Kidney capillary endothelial cell (primary cell): Measurements from ENCODE around the gene SLF2.
A peak's percentile ranks its signal among the peaks of the same experiment; 100 is the strongest.

Experiments
- DNase-seq: peaks from one replicate; pipeline ENCODE4 v3.0.0-alpha.2; 2018; ENCODE audit warnings: low spot score

The SLF2 gene

DNA sequence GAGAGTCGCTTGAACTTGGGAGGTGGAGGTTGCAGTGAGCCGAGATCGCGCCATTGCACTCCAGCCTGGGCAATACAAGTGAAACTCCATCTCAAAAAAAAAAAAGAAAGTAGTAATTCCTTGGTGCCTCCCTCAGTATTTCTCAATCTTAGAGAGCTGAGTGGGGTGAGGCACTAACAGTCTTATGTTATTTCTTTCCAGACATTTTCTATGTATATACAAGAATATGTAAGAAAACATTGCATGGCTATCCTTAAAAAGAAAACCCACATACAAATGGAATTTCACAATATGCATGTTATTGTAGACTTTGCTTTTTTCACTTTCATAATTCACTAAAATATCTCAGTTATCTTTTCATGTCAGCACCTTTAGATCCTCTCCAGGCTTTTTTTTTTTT, 13.6 kb upstream of the SLF2 start:
- no peak for DNase-seq

DNA sequence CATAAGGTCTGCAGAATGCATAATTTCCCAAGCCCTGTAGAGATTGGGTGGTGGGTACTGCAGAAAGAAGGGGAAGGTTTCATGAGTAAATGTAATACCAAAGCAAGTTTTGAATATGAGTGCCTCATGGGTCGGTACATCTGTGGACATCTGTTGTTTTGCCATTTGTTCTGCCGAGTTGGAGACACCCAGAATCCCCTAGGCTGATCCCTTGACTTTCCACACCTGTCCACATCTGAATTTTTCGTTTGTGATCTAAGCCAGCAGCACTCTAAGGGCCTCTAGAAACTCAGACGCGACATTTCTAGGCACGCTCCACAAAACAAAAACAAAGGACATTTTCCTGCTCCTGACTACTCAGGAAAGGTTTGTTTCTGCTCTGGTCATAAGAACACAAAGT, 11.7 kb upstream of the SLF2 start:
- DNase-seq, result no peak

DNA sequence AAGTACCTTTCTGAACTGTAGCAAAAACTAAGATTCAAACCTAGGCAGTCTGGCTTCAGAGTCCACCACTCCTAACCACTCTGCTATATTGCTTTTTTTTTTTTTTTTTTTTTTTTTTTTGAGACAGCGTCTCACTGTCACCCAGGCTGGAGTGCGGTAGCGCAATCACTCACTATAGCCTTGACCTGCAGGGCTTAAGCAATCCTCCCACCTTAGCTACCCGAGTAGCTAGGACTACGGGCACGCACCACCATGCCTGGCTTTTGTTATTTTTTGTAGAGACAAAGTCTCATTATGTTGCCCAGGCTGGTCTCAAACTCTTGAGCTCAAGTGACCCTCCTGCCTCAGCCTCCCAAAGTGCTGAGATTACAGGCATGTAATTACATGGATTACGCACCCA, 10.1 kb upstream of the SLF2 start:
- no peak for DNase-seq

GRCh38 chr10:100904917-100905316, 7.8 kb upstream of the SLF2 start:
- DNase-seq, result no peak

DNA sequence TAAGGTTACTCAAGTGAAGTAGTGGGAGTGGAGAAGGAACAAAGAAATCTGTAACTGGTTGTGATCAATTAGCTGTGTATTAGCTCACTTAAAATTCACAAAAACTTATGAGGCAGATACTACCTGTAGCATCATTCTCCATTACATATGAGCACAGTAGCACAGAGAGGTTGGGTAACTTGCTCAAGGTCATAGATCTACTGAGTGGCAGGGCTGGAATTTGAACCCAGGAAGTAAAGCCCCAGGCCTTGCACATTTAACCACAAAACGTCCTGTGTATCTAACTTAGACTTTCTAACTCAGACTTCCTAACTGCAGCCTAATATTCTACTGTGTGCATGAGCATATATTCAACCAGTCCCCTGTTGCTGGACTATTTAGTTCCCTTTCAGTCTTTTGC, 5.6 kb upstream of the SLF2 start:
- DNase-seq, result no peak

DNA sequence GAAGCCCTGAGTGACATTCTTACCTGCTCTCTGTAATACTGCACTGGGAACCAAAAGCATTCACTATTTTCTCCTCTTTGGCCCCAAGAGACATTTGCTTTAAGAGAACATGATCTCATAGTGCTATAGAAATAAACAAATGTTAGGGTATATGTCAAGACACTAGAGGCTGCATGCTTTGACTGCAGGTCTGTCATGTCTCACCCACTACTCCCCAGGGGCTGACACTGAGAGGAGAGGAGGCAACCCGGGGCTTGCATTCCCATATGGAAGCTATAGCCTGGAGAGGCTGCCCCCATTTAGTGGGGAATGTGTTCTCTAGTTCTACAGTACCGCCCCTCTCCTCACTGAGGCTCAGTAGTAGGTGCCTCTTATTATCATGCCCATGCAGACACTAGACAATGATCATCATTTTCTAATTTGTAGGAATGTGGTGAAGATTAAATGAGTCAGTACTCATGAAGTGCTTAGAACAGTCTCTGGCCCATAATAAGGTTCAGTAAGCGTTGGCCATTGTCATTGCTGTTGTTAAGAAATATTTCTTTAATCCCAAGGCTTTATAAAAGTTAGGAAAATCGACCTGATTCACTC, 4.9 kb upstream of the SLF2 start:
- DNase-seq, result no peak

GRCh38 chr10:100908378-100908777, 4.4 kb upstream of the SLF2 start:
- no peak for DNase-seq

DNA sequence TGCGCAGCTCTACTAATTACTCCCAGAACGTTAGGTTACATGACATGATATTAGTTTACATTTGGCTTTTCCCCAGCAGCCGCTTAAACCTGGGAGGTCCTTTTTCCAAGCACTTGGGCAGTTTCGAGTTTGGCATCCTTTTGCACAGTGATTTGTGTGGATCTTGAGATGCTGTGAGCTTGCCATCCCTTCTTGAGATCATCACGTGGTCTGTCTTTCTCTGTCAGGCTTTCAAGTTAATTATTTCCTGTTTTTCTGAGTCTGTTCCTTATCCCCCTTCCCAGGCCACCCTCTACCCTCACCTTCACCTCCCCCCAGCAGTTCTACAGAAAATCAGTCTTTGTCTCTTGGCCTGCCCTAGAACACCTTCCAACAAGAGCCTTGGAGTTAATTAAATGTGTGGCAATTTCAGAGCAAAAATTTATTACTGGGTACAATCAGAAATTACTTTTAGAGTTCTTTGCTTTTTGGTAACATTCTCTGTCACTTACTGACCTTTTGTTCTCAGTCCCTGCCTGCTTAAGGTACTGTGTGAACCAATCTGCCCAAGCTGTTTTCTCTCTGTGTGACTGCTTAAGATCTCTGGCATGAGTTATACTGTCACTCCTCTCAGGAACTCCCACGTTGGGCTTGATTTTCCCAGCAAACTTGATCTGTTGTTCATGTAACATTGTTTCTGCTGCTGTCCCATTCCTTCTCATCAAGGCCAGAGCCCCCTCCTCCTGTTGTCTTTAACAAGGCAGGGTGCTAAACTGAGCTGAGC, 3.1 kb upstream of the SLF2 start:
- no peak for DNase-seq

DNA sequence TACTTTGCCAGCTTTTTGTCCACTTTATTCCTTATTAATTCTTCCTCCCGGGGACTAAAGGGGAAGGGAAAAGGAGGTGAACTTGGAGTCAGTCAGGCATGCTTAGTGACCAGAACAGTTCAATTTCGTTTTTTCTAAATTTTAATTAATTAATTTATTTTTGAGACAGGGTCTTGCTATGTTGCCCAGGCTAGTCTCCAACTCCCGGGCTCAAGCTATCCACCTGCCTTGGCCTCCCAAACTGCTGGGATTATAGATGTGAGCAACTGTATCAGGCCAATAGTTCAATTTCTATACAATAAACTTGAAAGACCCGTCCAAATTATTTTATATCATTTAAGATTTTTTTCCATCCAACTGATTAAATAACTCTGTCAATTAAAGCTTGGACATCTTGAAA, 1.3 kb upstream of the SLF2 start:
- no peak for DNase-seq

DNA sequence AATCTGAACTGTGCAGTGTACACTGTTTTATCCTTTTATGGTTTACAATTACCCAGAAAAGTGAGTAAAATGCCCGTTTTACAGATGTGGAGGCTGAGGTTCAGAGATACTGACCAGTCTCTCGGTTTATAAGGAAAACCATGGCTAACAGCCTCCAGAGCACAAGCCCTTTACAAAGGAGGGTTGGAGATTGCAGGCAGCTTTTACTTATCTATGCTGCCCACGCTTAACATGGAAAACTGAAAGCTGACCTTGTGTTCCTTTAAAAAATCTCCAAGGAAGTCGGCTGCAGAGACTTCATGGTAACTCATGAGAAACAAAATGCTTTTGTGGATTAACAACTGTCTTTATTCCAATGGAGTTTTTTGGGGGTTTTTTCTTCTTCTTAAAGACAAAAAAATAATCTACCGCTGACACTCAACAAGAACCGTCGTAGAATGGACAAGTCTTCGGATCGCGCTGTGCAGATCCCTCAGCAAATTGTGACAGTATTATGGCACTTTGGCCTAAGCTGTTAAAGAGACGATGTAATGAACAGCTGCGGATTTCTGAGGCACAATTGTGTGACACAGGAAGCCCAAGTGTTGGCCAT, 654 bp upstream of the SLF2 start:
- peak; percentile 16 for DNase-seq

DNA sequence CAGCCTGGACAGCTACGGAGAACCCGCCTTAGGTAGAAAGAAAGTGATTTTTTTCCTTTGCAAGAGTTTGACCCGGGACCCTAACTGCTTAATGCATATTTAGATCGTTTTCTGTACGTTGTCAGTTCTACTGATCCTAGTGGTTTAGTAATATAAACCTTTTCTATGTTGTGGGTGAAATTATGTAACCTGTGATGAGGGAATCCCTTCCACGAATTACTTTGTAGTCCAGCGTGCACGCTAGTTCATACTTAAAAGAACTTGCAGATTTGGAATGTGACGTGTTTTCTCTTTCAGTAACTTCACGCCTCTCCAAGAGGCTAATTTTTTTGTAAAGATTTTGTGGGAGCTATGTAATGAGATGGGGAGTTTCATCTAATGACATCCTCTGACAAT, 705 bp downstream of the SLF2 start:
- no peak for DNase-seq

- DNase-seq, result no peak
These were observed 4.3 kb downstream of the SLF2 start for GRCh38 chr10:100917071-100917470.

- DNase-seq, result no peak
These were observed 10.8 kb downstream of the SLF2 start for GRCh38 chr10:100923580-100923979.

GRCh38 chr10:100927266-100927665, 14.5 kb downstream of the SLF2 start:
- no peak for DNase-seq

GRCh38 chr10:100928039-100928438, 15.3 kb downstream of the SLF2 start:
- DNase-seq, result no peak

DNA sequence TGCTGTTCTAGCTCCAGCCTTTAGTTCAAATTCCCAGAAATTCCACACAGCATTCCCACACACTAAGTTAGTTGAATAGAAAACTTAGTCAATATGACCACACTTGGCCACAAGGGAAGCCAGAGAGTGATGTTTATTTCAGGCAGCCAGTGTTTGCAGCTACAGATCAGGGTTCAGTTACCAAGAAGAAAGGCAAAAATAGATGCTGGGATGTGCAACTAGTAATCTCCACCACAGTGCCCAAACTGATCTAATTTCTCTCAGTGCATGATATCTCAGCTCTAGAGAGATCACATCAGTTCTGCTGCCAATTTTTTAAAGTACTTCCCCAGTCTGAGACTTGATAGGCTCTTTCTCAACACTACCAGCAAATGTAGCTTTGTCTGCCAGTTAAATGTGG, 17.6 kb downstream of the SLF2 start:
- DNase-seq, result no peak

GRCh38 chr10:100934084-100934659, 21.4 kb downstream of the SLF2 start:
- DNase-seq, result no peak

DNA sequence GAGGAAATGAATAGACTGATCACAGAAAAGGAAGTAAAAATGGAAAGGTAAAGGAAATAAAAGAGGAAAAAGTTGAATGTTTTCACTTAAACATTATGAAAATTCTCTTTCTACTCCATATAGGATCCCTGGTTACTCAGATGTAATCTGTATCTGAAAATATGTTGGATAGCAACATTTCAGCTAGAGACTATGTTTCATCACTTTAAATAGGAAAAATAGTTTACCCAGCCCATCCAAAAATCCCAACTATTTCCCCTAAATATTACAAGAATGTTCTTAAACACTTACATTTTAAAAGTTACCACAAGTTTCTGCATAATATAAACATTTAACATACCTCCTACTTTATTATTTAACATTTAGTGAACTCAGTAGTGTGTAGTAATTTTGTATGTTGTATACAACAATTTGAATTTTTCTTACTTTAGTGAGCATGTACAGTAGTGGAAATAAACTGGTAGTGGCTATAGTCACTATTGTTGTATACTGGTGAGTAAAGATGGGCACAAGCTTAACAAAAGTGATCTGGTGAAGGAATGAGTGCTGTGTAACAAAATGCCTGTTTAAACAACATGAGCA, 27.1 kb downstream of the SLF2 start:
- DNase-seq, result no peak

DNA sequence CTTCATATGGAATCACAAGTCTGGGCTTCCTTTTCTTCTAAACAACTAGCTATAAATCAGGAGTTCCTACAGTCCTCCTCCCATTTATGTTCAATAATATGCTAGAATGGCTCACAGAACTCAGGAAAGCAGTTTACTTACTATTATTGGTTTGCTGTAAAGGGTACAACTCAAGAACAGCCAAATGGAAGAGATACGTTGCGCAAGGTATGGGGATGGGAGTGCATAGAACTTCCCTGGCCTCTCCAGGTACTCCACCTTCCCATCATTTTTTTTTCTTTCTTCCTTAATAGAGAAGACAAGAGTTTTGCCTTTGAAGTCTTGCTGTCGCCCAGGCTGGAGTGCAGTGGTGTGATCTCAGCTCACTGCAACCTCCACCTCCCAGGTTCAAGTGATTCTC, 29.5 kb downstream of the SLF2 start:
- no peak for DNase-seq

DNA sequence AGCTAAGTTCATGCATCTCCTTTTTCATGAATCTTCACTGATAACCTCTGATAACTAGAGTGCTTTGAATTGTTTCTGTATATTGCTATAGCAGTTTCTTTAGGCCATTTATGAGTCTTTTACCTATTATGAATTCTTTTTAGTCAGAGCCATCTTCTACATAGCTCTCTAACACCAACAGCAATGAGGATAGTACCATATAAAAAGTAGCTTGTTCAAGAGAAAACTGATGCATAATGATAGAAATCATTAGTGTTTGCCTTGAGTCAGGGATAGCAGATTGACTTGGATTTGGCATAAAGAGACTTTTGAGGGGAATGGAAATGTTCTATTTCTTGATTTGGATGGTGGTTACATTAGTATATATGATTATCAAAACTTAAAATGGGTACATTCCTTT, 30.7 kb downstream of the SLF2 start:
- no peak for DNase-seq

DNA sequence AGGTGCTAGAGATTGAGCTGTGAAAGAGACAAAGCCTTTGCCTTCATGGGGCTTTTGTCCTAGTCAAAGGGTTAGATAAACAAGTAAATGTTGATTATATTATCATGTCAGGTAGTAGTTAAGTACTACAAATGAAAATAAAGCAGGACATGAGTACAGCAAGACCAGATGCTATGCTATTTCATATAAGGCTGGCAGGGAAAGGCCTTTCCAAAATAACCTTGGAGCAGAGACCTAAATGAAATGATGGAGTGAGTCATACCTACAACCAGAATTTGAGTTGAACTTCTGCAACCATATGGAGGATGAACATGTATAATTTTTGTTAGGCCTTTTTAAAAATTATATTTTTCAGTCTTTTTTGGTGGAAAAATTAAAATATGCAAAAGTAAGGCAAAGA, 33.0 kb downstream of the SLF2 start:
- no peak for DNase-seq

DNA sequence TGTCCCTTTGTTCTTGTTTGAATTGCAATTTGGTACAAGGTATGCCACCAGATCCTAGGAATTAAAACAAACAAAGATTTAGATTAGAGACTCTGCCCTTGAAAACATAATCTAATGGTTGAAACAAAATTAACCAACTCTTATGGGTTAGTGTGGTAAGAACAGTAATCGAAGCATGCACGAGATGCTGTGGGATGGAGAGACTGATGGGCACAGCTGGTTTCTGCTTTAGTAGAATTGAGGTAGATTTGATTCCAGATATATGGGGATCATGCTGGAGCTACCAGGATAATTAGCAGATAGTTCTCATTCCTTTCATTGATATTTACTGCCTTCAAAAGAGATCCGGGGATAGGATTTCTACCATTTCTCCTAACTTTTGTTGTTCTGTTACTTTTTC, 36.2 kb downstream of the SLF2 start:
- DNase-seq, result no peak

- DNase-seq, result no peak
These were observed 47.5 kb downstream of the SLF2 start for GRCh38 chr10:100960251-100960650.
